AG09309 (cell line): ENCODE measurements around the gene EFTUD2.

Experiments
- DNase-seq: peaks from one replicate; pipeline ENCODE4 v3.0.0-alpha.2; 2010; ENCODE audit warnings: low read depth
- H3K4me3 ChIP-seq: 2 replicates; pipeline ENCODE4 v1.5.1; 2011; ENCODE audit warnings: mild to moderate bottlenecking, low read depth, low read length, moderate library complexity; ENCODE audit not compliant: control insufficient read depth
- CTCF ChIP-seq: IDR thresholded peaks from 2 replicates; pipeline ENCODE4 v1.5.1; 2011; ENCODE audit warnings: mild to moderate bottlenecking, low read depth, low read length, inconsistent platforms; ENCODE audit not compliant: insufficient read depth, control insufficient read depth; ENCODE audit errors: missing control alignments

EFTUD2 gene

GRCh38 chr17:44900894-44901293, 1.6 kb upstream of the EFTUD2 start:
- H3K4me3 ChIP-seq, result no peak overlapping the region
- DNase-seq, result peak; percentile 35
- no peak for TF ChIP-seq CTCF

GRCh38 chr17:44898768-44899073, 524 bp downstream of the EFTUD2 start:
- peak overlapping the region; percentile 83 for H3K4me3 ChIP-seq
- no peak for TF ChIP-seq CTCF
- DNase-seq, result no peak

GRCh38 chr17:44894642-44895041, 4.6 kb downstream of the EFTUD2 start:
- no peak for DNase-seq
- no peak overlapping the region for H3K4me3 ChIP-seq
- TF ChIP-seq CTCF, result peak; percentile 9

GRCh38 chr17:44892250-44892649, 7.0 kb downstream of the EFTUD2 start:
- no peak for TF ChIP-seq CTCF
- H3K4me3 ChIP-seq, result no peak overlapping the region
- DNase-seq, result no peak

GRCh38 chr17:44889003-44889402, 10.2 kb downstream of the EFTUD2 start:
- no peak overlapping the region for H3K4me3 ChIP-seq
- TF ChIP-seq CTCF, result no peak

GRCh38 chr17:44887971-44888954, 11.0 kb downstream of the EFTUD2 start:
- no peak overlapping the region for H3K4me3 ChIP-seq
- no peak for DNase-seq
- TF ChIP-seq CTCF, result no peak

More at GRCh38 chr17:44889003-44889402, 10.2 kb downstream of the EFTUD2 start:
- DNase-seq, result no peak

GRCh38 chr17:44887016-44887415, 12.2 kb downstream of the EFTUD2 start:
- no peak for DNase-seq
- no peak for TF ChIP-seq CTCF
- no peak overlapping the region for H3K4me3 ChIP-seq
